HFF-Myc (cell line): ENCODE results near the gene OGA.
A peak's percentile ranks its signal among the peaks of the same experiment; 100 is the strongest.

Experiments
- DNase-seq: peaks from one replicate; pipeline ENCODE4 v3.0.0-alpha.2; 2011; ENCODE audit warnings: low read depth; ENCODE audit errors: extremely low read depth
- H3K4me3 ChIP-seq: replicated peaks from 2 replicates; pipeline ENCODE4 v1.5.1; 2011; ENCODE audit warnings: low read depth, mild to moderate bottlenecking, control low read depth, low read length
- TF ChIP-seq, protein P1 (sequence below): IDR thresholded peaks from 2 replicates; pipeline ENCODE4 v1.5.1; 2012; ENCODE audit warnings: mild to moderate bottlenecking, low read depth, low read length, control low read depth; ENCODE audit errors: missing control alignments

Gene OGA

DNA sequence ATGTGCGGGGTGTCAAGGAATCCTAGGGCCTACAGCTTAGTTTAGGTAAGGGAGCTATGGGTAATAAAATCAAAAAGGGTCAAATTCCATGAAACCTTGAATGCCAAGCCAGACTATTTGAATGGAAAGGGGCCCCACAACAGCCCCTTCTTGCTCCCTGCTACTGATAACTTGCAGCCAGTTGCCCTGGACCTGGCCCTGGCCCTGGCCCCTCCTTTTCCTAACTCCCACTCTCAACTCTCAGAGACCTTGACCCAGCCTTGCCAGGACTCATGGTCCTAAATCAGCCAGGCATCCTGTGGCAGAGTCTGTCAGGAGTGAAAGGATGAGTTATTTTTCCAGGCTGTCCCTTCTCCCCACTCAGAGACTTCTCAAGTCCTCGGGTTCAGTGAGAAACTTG lies 19.5 kb upstream of the OGA start:
- DNase-seq, result no peak
- no peak overlapping the region for H3K4me3 ChIP-seq
- TF ChIP-seq, protein P1, sequence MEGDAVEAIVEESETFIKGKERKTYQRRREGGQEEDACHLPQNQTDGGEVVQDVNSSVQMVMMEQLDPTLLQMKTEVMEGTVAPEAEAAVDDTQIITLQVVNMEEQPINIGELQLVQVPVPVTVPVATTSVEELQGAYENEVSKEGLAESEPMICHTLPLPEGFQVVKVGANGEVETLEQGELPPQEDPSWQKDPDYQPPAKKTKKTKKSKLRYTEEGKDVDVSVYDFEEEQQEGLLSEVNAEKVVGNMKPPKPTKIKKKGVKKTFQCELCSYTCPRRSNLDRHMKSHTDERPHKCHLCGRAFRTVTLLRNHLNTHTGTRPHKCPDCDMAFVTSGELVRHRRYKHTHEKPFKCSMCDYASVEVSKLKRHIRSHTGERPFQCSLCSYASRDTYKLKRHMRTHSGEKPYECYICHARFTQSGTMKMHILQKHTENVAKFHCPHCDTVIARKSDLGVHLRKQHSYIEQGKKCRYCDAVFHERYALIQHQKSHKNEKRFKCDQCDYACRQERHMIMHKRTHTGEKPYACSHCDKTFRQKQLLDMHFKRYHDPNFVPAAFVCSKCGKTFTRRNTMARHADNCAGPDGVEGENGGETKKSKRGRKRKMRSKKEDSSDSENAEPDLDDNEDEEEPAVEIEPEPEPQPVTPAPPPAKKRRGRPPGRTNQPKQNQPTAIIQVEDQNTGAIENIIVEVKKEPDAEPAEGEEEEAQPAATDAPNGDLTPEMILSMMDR, result no peak

- H3K4me3 ChIP-seq, result no peak overlapping the region
- TF ChIP-seq, protein P1, result no peak
- DNase-seq, result no peak
Measured at GRCh38 chr10:101835362-101835761, 17.1 kb upstream of the OGA start.

DNA sequence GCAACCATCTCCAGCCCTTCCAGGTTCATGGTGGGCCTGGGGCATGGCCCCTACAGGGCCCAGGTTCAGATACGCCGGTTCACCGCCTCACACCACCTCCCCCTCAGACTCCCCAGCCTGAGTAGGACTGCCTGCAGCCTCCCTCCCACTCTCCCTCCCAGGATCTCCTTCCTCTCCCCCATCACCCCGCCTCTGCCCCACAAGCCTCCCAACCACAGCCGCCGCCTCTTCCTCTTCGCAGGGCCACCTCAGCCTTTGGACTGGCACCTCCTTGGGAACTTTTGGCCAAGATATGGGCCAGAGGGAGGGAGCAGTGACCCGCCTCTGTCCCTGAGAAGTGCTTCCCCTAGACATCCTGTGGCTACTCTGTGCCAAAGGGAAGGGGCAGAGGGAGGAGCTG lies 16.1 kb upstream of the OGA start:
- no peak for DNase-seq
- H3K4me3 ChIP-seq, result no peak overlapping the region
- TF ChIP-seq, protein P1, result no peak

DNA sequence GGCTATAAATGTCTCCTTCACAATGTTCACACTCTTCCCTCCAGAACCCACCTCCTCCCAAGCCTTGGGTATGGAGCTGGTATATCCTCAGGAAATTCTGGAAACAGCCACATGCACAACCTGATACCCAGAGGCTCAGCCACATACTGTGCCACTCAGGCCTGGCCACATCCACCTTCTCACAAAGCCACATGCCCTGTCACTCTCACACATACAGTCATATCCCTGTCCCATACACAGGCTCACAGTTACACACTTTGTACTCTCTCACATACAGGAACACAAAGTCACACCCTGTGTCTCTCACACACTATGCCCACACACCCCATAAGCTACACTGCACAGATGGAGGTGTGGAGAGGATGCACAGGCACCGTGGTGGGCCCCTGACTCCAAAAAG lies 15.2 kb upstream of the OGA start:
- TF ChIP-seq, protein P1, result no peak
- H3K4me3 ChIP-seq, result no peak overlapping the region
- DNase-seq, result no peak

GRCh38 chr10:101832325-101832771 lies 14.1 kb upstream of the OGA start:
- no peak for DNase-seq
- TF ChIP-seq, protein P1, result no peak

DNA sequence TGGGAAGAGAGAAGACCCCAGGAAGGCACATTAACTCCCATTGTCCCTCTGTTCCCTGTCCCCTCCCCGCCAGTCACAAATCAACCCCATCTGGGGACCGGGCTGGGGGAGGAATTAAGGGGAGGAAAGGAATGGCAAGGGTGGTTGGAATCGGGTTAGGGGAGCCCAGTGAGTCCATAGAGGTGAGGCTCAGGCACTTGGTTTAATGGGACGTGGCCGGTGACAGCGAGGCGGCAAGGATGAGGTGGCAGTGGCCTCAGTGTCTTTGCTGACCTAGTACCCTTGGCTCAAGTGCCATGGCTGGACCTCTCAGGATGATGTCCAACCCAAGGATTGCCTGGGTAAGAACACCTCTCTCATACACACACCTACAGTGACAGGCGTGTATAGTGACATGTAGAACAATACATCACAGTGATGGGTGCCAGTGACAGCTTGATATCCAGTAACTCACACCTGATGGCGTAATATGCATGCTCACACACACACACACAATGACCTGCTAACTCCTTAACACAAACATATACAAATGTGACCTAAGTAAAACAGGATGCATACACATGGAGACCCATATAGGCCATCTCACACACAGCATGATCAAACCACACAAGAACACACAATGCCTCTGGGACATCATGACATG lies 13.0 kb upstream of the OGA start:
- no peak for DNase-seq
- TF ChIP-seq, protein P1, result no peak
- H3K4me3 ChIP-seq, result peak overlapping the region; percentile 39

More at GRCh38 chr10:101832325-101832771, 14.1 kb upstream of the OGA start:
- H3K4me3 ChIP-seq, result no peak overlapping the region
